ENCODE data around the gene NYAP2. TPM values are rescaled to one million over a fixed set of nuclear protein-coding genes. Genes with fewer than 3 reads are reported as not detected.

NYAP2 gene
- polyA plus RNA-seq, 1 experiment = not detected

DNA sequence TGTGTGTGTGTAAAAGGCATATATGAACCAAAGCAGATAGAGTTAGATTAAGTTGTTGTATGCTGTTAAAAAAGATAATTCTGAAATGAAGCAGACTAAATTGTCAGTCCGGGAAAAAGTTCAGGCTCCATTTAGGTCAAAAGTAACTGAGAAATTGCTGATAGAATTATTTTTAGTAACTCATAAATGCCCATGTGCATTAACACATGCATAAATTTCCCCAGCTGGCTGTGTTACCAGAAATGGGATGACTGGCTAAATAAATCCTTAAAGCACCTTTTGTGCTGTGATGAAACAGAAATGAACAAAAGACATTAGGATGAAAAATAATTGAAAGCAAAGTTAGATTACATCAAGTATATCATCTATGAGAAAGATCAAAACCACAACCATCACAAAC lies 111.3 kb downstream of the NYAP2 start:
- CTCF ChIA-PET = interaction anchor here (0.6 kb wide), 1 partner anchor 101 kb away, joined by 3 read pairs; no protein-coding TSS in a partner anchor
- H3K4me3 ChIP-seq (ENCODE audit: low read depth, low read length) = no peak overlapping the region

DNA sequence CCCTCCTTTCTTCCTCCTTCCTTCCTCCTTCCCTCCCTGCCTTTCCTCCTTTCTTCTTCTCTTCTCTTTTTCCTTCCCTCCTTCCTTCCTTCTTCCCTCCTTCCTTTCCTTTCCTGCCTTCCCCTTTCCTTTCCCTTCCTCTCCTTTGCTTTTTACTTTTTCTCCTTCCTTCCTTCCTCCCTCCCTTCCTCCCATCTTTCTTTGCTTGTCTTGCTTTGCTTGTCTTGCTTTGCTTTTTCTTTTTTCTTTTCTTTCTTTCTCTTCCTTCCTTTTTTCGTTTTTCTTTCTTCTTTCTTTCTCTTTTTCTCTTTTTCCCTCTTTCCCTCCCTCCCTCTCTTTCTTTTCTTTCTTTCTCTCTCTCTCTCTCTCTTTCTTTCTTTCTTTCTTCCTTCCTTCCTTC lies 113.0 kb downstream of the NYAP2 start:
- Histone ChIP-seq H3K27ac (ENCODE audit: low read depth, low read length) (no peak overlapping the region), H3K27me3 (ENCODE audit: control insufficient read depth, insufficient read depth, low read length) (no peaks in the 10 kb centered on the region), H3K9me3 (ENCODE audit: control insufficient read depth, insufficient read depth, low read length) (no peaks in the 10 kb centered on the region), H3K4me3 (ENCODE audit: low read depth, low read length) (no peak overlapping the region)
- ChIA-PET CTCF (no interaction called here), POLR2A (no interaction called here)
- TF ChIP-seq, protein P1, sequence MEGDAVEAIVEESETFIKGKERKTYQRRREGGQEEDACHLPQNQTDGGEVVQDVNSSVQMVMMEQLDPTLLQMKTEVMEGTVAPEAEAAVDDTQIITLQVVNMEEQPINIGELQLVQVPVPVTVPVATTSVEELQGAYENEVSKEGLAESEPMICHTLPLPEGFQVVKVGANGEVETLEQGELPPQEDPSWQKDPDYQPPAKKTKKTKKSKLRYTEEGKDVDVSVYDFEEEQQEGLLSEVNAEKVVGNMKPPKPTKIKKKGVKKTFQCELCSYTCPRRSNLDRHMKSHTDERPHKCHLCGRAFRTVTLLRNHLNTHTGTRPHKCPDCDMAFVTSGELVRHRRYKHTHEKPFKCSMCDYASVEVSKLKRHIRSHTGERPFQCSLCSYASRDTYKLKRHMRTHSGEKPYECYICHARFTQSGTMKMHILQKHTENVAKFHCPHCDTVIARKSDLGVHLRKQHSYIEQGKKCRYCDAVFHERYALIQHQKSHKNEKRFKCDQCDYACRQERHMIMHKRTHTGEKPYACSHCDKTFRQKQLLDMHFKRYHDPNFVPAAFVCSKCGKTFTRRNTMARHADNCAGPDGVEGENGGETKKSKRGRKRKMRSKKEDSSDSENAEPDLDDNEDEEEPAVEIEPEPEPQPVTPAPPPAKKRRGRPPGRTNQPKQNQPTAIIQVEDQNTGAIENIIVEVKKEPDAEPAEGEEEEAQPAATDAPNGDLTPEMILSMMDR (IDR thresholded peaks at IDR 0.05; ENCODE audit: low read depth, low read length) = no peak
- no peak for DNase-seq (ENCODE audit: low read depth, low spot score)

More for the DNA sequence above, 111.3 kb downstream of the NYAP2 start:
- TF ChIP-seq, protein P1 (IDR thresholded peaks at IDR 0.05; ENCODE audit: low read depth, low read length) = no peak
- Histone ChIP-seq H3K27ac (ENCODE audit: low read depth, low read length) (no peak overlapping the region), H3K9me3 (ENCODE audit: control insufficient read depth, insufficient read depth, low read length) (no peaks in the 10 kb centered on the region), H3K27me3 (ENCODE audit: control insufficient read depth, insufficient read depth, low read length) (no peaks in the 10 kb centered on the region)
- POLR2A ChIA-PET = no interaction called here
- DNase-seq (ENCODE audit: low read depth, low spot score) = no peak

DNA sequence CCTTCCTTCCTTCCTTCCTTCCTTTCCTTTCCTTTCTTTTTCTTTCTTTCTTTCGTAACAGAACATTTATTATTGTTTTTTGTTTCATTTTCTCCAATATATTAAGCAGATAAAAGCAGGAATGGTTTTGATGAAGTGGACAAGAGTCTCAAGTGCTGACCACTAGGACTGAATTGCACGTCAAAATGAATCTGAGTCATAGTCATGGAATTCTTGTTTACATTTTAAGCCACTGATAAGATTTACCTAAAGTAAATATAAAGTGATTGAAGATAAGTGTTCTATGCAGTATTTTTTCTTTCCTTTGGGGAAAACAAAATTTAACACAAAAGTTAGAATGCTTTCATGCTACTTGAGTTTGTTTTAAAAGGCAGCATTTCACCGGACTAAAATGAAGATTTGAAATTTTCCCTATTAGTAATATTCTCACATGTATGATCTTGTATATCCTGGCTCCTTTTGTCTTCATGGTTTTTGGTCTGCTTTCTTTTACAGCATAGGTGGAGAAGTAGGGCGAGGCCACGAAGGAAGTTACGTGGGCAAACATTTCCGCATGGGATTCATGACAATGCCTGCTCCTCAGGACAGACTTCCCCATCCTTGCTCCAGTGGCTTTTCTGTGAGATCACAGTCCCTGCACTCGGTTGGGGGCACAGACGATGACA lies 113.5 kb downstream of the NYAP2 start:
- Histone ChIP-seq H3K4me3 (ENCODE audit: low read depth, low read length) (no peak overlapping the region), H3K27me3 (ENCODE audit: control insufficient read depth, insufficient read depth, low read length) (no peaks in the 10 kb centered on the region), H3K27ac (ENCODE audit: low read depth, low read length) (no peak overlapping the region), H3K9me3 (ENCODE audit: control insufficient read depth, insufficient read depth, low read length) (no peaks in the 10 kb centered on the region)
- TF ChIP-seq, protein P1 (IDR thresholded peaks at IDR 0.05; ENCODE audit: low read depth, low read length) = peak; percentile 3; the same call in 1 of the 2 replicates
- CTCF ChIA-PET = no interaction called here
- peak; percentile 18 for DNase-seq (ENCODE audit: low read depth, low spot score)
- POLR2A ChIA-PET = no interaction called here

DNA sequence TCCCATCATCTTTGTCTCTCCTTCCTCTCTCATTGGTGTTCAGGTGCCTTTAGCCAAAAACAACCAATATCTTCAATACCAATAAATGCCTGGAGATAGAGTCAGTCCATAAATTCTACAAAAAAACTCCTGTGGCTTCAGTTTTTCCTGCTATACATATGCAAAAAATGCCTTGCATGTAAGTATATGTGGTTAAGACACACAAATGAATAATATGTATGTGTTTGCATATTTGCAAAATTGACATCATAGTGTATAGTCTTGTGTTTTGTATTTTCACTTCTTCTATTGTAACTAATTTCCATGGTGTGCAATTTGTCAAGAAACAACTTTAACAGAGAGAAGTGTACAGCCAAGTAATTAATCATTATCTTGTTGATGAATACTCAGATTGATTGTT lies 115.5 kb downstream of the NYAP2 start:
- TF ChIP-seq, protein P1 (IDR thresholded peaks at IDR 0.05; ENCODE audit: low read depth, low read length) = no peak
- Histone ChIP-seq H3K27ac (ENCODE audit: low read depth, low read length) (no peak overlapping the region), H3K4me3 (ENCODE audit: low read depth, low read length) (no peak overlapping the region), H3K9me3 (ENCODE audit: control insufficient read depth, insufficient read depth, low read length) (no peaks in the 10 kb centered on the region), H3K27me3 (ENCODE audit: control insufficient read depth, insufficient read depth, low read length) (no peaks in the 10 kb centered on the region)
- DNase-seq (ENCODE audit: low read depth, low spot score) = no peak
- ChIA-PET POLR2A (no interaction called here), CTCF (no interaction called here)

DNA sequence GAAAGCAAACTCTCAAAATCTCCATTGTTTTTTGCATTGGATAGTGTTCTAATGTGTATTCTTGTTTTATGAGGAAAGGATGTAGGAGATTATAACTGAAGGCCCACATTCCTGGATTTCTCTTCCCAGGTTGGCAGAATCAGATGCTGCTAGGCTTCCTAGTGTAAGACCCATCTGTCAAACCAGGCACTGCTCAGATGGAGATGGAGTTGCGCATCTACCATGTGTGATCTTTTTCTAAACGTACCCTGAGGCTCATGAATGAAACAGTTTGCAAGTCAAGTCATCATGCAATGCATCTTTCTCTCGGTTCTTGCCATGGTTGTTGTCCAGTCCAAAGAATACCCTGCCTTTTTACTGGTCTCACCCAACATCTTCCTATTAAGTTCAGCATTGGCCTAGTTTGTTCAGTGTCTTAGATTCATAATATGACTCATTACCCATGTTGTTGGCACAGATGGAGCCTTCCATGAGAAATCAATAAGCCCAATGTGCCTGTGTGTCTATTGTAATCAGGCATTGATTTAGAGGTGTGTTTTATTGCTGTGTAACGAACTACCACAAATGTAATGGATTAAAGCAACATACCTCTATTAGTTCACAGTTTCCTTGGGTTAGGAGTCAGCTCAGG lies 127.4 kb downstream of the NYAP2 start:
- H3K27ac ChIP-seq (ENCODE audit: low read depth, low read length) = no peak overlapping the region
- ChIA-PET CTCF (no interaction called here), POLR2A (no interaction called here)
- peaks cover 4% of the 10 kb centered on the region for H3K27me3 ChIP-seq (ENCODE audit: control insufficient read depth, insufficient read depth, low read length)
- no peak overlapping the region for H3K4me3 ChIP-seq (ENCODE audit: low read depth, low read length)
- TF ChIP-seq, protein P1 (IDR thresholded peaks at IDR 0.05; ENCODE audit: low read depth, low read length) = no peak
- H3K9me3 ChIP-seq (ENCODE audit: control insufficient read depth, insufficient read depth, low read length) = no peaks in the 10 kb centered on the region
- no peak for DNase-seq (ENCODE audit: low read depth, low spot score)

All from AG04450 (cell line).